IMR-90 (cell line): ENCODE results near the gene ARHGAP24. TPM values are rescaled to one million over a fixed set of nuclear protein-coding genes. Genes with fewer than 3 reads are reported as not detected.

Experiments used
- ATAC-seq: fragments of 200-7000 bp; cut with Tn5 transposase; 2 replicates; pipeline ENCODE4 v1.9.1; 2020; ENCODE audit warnings: low read depth, mild to moderate bottlenecking, moderate library complexity
- BruUV-seq: library from RNA; stranded (reverse); fragments of 400-500 nt; replicated peaks from 2 replicates; lab custom pipeline; 2021; lab: Mats Ljungman, UMichigan
- CTCF ChIA-PET: fragments of 300-600 bp; formaldehyde crosslinking; extraction: SDS; loops from one replicate; lab custom pipeline; 2021; ENCODE audit warnings: antibody characterized with exemption; lab: Yijun Ruan, JAX
- POLR2A ChIA-PET: fragments of 300-600 bp; sonication (Branson Sonifier 250); formaldehyde crosslinking; loops from one replicate; lab custom pipeline; 2022; ENCODE audit warnings: antibody characterized with exemption; ENCODE audit not compliant: unreplicated experiment; lab: Charles Lee
- DNase-seq: peaks from one replicate; pipeline ENCODE4 v3.0.0; 2013
- H2AFZ ChIP-seq: replicated peaks from 2 replicates; pipeline ENCODE3; 2013; ENCODE audit warnings: low read length, mild to moderate bottlenecking; ENCODE audit not compliant: poor library complexity
- H2AK5ac ChIP-seq: 2 replicates; pipeline ENCODE4 v1.6.1; 2013; ENCODE audit warnings: low read depth, low read length, inconsistent platforms
- H2AK9ac ChIP-seq: replicated peaks from 2 replicates; pipeline ENCODE3; 2013; ENCODE audit warnings: mild to moderate bottlenecking, low read depth, low read length, moderate library complexity; ENCODE audit not compliant: poor library complexity
- H2BK120ac ChIP-seq: 2 replicates; pipeline ENCODE4 v1.6.1; 2013; ENCODE audit warnings: low read depth, low read length, inconsistent platforms
- H2BK15ac ChIP-seq: 3 replicates; pipeline ENCODE4 v1.6.1; 2013; ENCODE audit warnings: low read depth, low read length, inconsistent platforms
- H2BK20ac ChIP-seq: 2 replicates; pipeline ENCODE4 v1.6.1; 2013; ENCODE audit warnings: low read depth, mild to moderate bottlenecking, inconsistent platforms, low read length, moderate library complexity
- H2BK5ac ChIP-seq: 2 replicates; pipeline ENCODE4 v1.6.1; 2013; ENCODE audit warnings: mild to moderate bottlenecking, low read depth, low read length, inconsistent platforms; ENCODE audit not compliant: poor library complexity, severe bottlenecking
- H3K14ac ChIP-seq: replicated peaks from 2 replicates; pipeline ENCODE4 v1.6.1; 2013; ENCODE audit warnings: low read depth, low read length, inconsistent platforms
- H3K18ac ChIP-seq: 2 replicates; pipeline ENCODE4 v1.6.1; 2013; ENCODE audit warnings: low read depth, low read length, control low read depth
- H3K23ac ChIP-seq: 2 replicates; pipeline ENCODE4 v1.6.1; 2013; ENCODE audit warnings: low read depth, low read length, inconsistent platforms
- H3K27ac ChIP-seq: 2 replicates; pipeline ENCODE4 v1.5.1; 2013; ENCODE audit warnings: mild to moderate bottlenecking, control low read depth, low read length; ENCODE audit not compliant: insufficient read depth
- H3K27me3 ChIP-seq: 2 replicates; pipeline ENCODE4 v1.6.1; 2013; ENCODE audit warnings: low read length; ENCODE audit not compliant: control insufficient read depth, insufficient read depth
- H3K36me3 ChIP-seq: 2 replicates; pipeline ENCODE4 v1.6.1; 2013; ENCODE audit warnings: low read length, mixed read lengths; ENCODE audit not compliant: control insufficient read depth, insufficient read depth
- H3K4ac ChIP-seq: 2 replicates; pipeline ENCODE4 v1.6.1; 2013; ENCODE audit warnings: low read depth, low read length, inconsistent platforms
- H3K4me1 ChIP-seq: 2 replicates; pipeline ENCODE4 v1.6.1; 2013; ENCODE audit warnings: low read length, mixed read lengths; ENCODE audit not compliant: control insufficient read depth, insufficient read depth
- H3K4me2 ChIP-seq: 2 replicates; pipeline ENCODE4 v1.6.1; 2013; ENCODE audit warnings: low read depth, mild to moderate bottlenecking, control low read depth, low read length, moderate library complexity
- H3K4me3 ChIP-seq: 2 replicates; pipeline ENCODE4 v1.5.1; 2013; ENCODE audit warnings: low read depth, mild to moderate bottlenecking, control low read depth, low read length, moderate library complexity; ENCODE audit not compliant: insufficient read depth
- H3K56ac ChIP-seq: 2 replicates; pipeline ENCODE4 v1.6.1; 2013; ENCODE audit warnings: low read length, inconsistent platforms; ENCODE audit not compliant: insufficient read depth; ENCODE audit errors: extremely low read depth
- H3K79me1 ChIP-seq, 2 experiments: 2 replicates each; pipeline ENCODE4 v1.6.1; 2013; ENCODE audit warnings: low read length in 2 of 2, inconsistent platforms in 1 of 2, low read depth in 1 of 2
- H3K9ac ChIP-seq: 2 replicates; pipeline ENCODE4 v1.6.1; 2013; ENCODE audit warnings: low read depth, low read length, control low read depth
- H3K9me1 ChIP-seq: 2 replicates; pipeline ENCODE4 v1.6.1; 2013; ENCODE audit warnings: low read length, inconsistent platforms; ENCODE audit not compliant: insufficient read depth
- H3K9me3 ChIP-seq: 2 replicates; pipeline ENCODE4 v1.6.1; 2013; ENCODE audit warnings: low read length; ENCODE audit not compliant: control insufficient read depth, insufficient read depth
- H4K20me1 ChIP-seq: 2 replicates; pipeline ENCODE4 v1.6.1; 2013; ENCODE audit warnings: low read length, inconsistent platforms; ENCODE audit not compliant: insufficient read depth
- H4K5ac ChIP-seq: 2 replicates; pipeline ENCODE4 v1.6.1; 2013; ENCODE audit warnings: mild to moderate bottlenecking, low read depth, low read length, control low read depth
- H4K8ac ChIP-seq, 2 experiments: 2 replicates each; pipeline ENCODE4 v1.6.1; 2013; ENCODE audit warnings: low read depth in 2 of 2, low read length in 2 of 2, control low read depth in 1 of 2, inconsistent platforms in 1 of 2
- H4K91ac ChIP-seq: 2 replicates; pipeline ENCODE4 v1.6.1; 2013; ENCODE audit warnings: low read depth, low read length, inconsistent platforms; ENCODE audit not compliant: insufficient read depth
- BHLHE40 ChIP-seq: fragments of 150-350 bp; IDR thresholded peaks from 2 replicates; pipeline ENCODE4 v1.6.1; 2016; ENCODE audit warnings: mild to moderate bottlenecking, low read depth, low read length
- CEBPB ChIP-seq: IDR thresholded peaks from 2 replicates; pipeline ENCODE4 v1.6.1; 2012; ENCODE audit warnings: low read depth, low read length, improper control_type of control experiment
- CHD1 ChIP-seq: IDR thresholded peaks from 2 replicates; pipeline ENCODE4 v1.6.1; 2012; ENCODE audit warnings: low read depth, low read length, improper control_type of control experiment
- CTCF ChIP-seq: conservative IDR thresholded peaks from 2 replicates; pipeline ENCODE4 v1.5.1; 2012; ENCODE audit warnings: mild to moderate bottlenecking, low read depth, low read length, improper control_type of control experiment
- ELK1 ChIP-seq: fragments of 150-350 bp; IDR thresholded peaks from 2 replicates; pipeline ENCODE4 v1.6.1; 2016; ENCODE audit warnings: low read depth, mild to moderate bottlenecking, low read length, moderate library complexity, borderline replicate concordance
- FOS ChIP-seq: fragments of 150-350 bp; IDR thresholded peaks from 2 replicates; pipeline ENCODE4 v1.6.1; 2016; ENCODE audit warnings: low read depth, low read length
- MAFK ChIP-seq: IDR thresholded peaks from 2 replicates; pipeline ENCODE4 v1.6.1; 2012; ENCODE audit warnings: low read depth, low read length, improper control_type of control experiment
- MAZ ChIP-seq: IDR thresholded peaks from 2 replicates; pipeline ENCODE4 v1.6.1; 2012; ENCODE audit warnings: low read depth, mild to moderate bottlenecking, low read length, improper control_type of control experiment, moderate library complexity, borderline replicate concordance
- MXI1 ChIP-seq: IDR thresholded peaks from 2 replicates; pipeline ENCODE4 v1.6.1; 2012; ENCODE audit warnings: low read depth, mild to moderate bottlenecking, low read length, moderate library complexity, borderline replicate concordance
- NFE2L2 ChIP-seq: fragments of 150-350 bp; IDR thresholded peaks from 2 replicates; pipeline ENCODE4 v1.6.1; 2016; ENCODE audit warnings: low read depth, mild to moderate bottlenecking, low read length
- POLR2A ChIP-seq: IDR thresholded peaks from 2 replicates; pipeline ENCODE4 v1.6.1; 2012; ENCODE audit warnings: mild to moderate bottlenecking, low read depth, low read length
- RAD21 ChIP-seq: IDR thresholded peaks from 2 replicates; pipeline ENCODE4 v1.6.1; 2012; ENCODE audit warnings: low read length, improper control_type of control experiment
- RCOR1 ChIP-seq: IDR thresholded peaks from 2 replicates; pipeline ENCODE4 v1.6.1; 2012; ENCODE audit warnings: mild to moderate bottlenecking, low read length, improper control_type of control experiment; ENCODE audit not compliant: insufficient replicate concordance
- RFX5 ChIP-seq: IDR thresholded peaks from 2 replicates; pipeline ENCODE4 v1.8.0; 2012; ENCODE audit warnings: low read depth, mild to moderate bottlenecking, low read length, moderate library complexity
- SMC3 ChIP-seq: fragments of 150-350 bp; IDR thresholded peaks from 2 replicates; pipeline ENCODE4 v1.6.1; 2016; ENCODE audit warnings: low read depth, mild to moderate bottlenecking, antibody characterized with exemption, low read length, moderate library complexity
- WGBS, 2 experiments: methylation state at CpG; one replicate each; pipeline versions ENCODE4 v1.1.5 to v1.1.7; 2013; ENCODE audit warnings: missing lambda C conversion rate in 2 of 2; ENCODE audit not compliant: insufficient read length in 1 of 2; ENCODE audit errors: extremely low coverage in 2 of 2; 5-methylcytosine and 5-hydroxymethylcytosine counted together
- dilution Hi-C: fragments of 300-500 bp; cut with HindIII; formaldehyde crosslinking; loops from one replicate; pipeline ENCODE4 v1.14.3; 2018; ENCODE audit warnings: low sequenced_read_pairs; ENCODE audit not compliant: unreplicated experiment
- in situ Hi-C: fragments of 300-500 bp; cut with MboI; formaldehyde crosslinking; loops from 3 replicates; pipeline ENCODE4 v1.14.3; 2019; ENCODE audit warnings: low sequenced_read_pairs, inconsistent platforms, mixed read lengths
- intact Hi-C: fragments of 100-400 bp; cut with micrococcal nuclease; formaldehyde crosslinking; loops from 2 replicates; pipeline ENCODE4 v1.10.0; 2022
- polyA plus RNA-seq, 3 experiments: library from polyadenylated mRNA; depleted of rRNA; stranded (reverse); fragments of >200 nt; gene quantifications; 2 replicates each; pipeline ENCODE4 v1.2.3, GENCODE V29; 2012; ENCODE audit warnings: low replicate concordance in 1 of 3
- total RNA-seq: library from RNA; depleted of rRNA; stranded (reverse); fragments of >200 nt; gene quantifications from 2 replicates; pipeline ENCODE4 v1.2.3, GENCODE V29; 2012

Gene ARHGAP24
- total and polyA plus RNA-seq, 2 of the 4 experiments (the other 2 are of a cell fraction), result 11.9 to 24.0 TPM

GRCh38 chr4:85717847-85718246 lies 242.9 kb downstream of the ARHGAP24 start:
- no peak for TF ChIP-seq BHLHE40
- TF ChIP-seq FOS, result no peak
- no peak for TF ChIP-seq CTCF
- no peak for TF ChIP-seq CHD1
- no peak for TF ChIP-seq RCOR1
- no peak for TF ChIP-seq RAD21
- TF ChIP-seq ELK1, result no peak
- no peak for TF ChIP-seq POLR2A
- TF ChIP-seq RFX5, result no peak
- TF ChIP-seq CEBPB, result no peak
- no peak for TF ChIP-seq NFE2L2
- no peak for TF ChIP-seq SMC3
- TF ChIP-seq MAFK, result no peak
- TF ChIP-seq MXI1, result no peak
- no peak for TF ChIP-seq MAZ
- no peak overlapping the region for H3K4me2 ChIP-seq
- in situ Hi-C loops, result no loop called here

More at GRCh38 chr4:85717847-85718246, 242.9 kb downstream of the ARHGAP24 start:
- Histone ChIP-seq H2AK9ac (no peak overlapping the region), H3K27ac (no peak overlapping the region), H2BK20ac (no peak overlapping the region), H3K4me1 (no peaks in the 10 kb centered on the region), H3K79me1 (no peaks in the 10 kb centered on the region), H4K8ac (no peak overlapping the region), H3K27me3 (no peaks in the 10 kb centered on the region), H2BK5ac (no peak overlapping the region), H3K23ac (no peak overlapping the region), H4K5ac (no peak overlapping the region), H3K4ac (no peak overlapping the region), H2BK15ac (no peak overlapping the region), H3K14ac (no peak overlapping the region), H2BK120ac (no peak overlapping the region), H3K9me3 (no peaks in the 10 kb centered on the region), H2AK5ac (no peak overlapping the region), H4K91ac (no peak overlapping the region), H3K4me3 (no peak overlapping the region), H4K20me1 (no peaks in the 10 kb centered on the region), H3K36me3 (no peaks in the 10 kb centered on the region), H3K9me1 (no peaks in the 10 kb centered on the region), H3K56ac (no peak overlapping the region), H3K18ac (no peak overlapping the region), H2AFZ (no peak overlapping the region), H3K9ac (no peak overlapping the region)
- intact Hi-C loops (no loop called here), dilution Hi-C loops (no loop called here)
- WGBS, 2 experiments, result no CpG with 5 or more reads among the region's 2 CpGs
- BruUV-seq, result no TSS peak
- ATAC-seq (no peak), DNase-seq (no peak)
- POLR2A ChIA-PET, result no interaction called here
- CTCF ChIA-PET, result no interaction called here
